Activated CD4-positive, CD25-positive, alpha-beta regulatory T cell treated with anti-CD3 and anti-CD28 coated beads, Interleukin-2, amount 50 U/mL, for 16 hours (primary cell): ENCODE measurements around the gene SEPSECS.

Experiments used
- DNase-seq: peaks from one replicate; pipeline ENCODE4 v3.0.0-alpha.2; 2020; ENCODE audit warnings: low read depth, low spot score

SEPSECS gene

DNA sequence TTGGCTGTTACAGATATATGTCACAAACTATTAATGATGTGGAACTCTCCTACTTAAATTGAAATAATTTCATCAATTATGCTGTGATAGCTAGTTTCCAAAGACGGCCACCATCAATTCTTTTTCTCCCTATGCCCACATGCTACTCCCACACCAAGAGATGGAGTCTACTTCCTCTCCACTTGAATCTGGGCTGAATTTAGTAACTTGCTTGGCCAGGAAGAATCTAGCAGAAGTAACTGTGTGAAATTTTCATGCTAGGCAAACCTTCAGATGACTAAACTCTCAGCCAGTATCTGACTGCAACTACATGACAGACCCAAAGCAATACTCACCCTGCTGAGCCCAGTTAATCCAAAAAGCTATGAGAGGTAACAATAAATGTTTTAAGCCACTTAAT, 3.2 kb downstream of the SEPSECS start:
- no peak for DNase-seq

DNA sequence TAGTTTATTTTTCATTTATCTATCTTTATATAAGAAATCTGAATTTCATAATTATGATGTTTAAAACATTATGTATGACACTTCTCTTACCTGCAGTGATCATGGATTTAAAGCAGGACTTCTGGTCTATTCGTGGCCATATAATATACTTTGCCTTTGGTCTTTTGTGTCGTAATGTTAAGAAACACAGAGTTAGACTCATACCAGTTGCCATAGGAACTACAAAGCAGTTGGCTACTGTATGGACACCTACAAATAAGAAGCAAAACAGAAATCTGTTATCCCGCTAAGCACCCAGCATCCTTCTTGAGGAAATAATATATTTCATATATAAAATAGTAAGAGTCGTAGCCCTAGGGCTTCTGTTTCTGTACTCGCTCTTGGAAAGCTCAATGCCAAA, 4.3 kb downstream of the SEPSECS start:
- DNase-seq: no peak

DNA sequence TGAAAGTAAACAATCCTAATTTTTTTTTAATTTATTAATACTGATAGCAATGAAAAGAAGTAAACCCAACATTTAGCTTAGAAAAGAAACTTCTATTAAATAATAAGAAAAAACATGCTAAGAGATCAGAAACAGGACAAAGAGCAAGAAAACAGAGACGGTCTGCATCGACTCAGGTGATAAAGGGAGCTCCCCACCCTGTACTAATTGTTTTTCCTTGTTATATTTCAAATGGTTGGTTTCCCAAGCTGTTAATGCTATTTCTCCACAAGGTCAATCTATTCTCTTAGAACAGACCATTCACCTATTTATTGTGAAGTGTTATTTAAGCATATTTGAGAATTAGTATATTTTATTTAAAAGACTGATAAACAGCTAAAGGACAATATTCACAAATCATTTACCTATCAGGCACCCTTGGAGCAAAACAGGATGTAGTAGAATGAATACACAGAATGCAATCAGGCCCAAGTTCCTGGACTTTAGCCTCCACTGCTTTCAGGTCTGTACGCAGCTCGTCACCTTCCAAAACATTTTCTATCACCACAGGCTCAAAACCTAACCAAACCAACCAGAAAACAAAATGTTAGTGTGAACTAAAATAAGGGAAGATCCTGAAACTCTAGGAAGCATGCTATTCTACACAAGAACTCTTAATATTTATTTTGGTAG, 5.5 kb downstream of the SEPSECS start:
- DNase-seq: no peak

DNA sequence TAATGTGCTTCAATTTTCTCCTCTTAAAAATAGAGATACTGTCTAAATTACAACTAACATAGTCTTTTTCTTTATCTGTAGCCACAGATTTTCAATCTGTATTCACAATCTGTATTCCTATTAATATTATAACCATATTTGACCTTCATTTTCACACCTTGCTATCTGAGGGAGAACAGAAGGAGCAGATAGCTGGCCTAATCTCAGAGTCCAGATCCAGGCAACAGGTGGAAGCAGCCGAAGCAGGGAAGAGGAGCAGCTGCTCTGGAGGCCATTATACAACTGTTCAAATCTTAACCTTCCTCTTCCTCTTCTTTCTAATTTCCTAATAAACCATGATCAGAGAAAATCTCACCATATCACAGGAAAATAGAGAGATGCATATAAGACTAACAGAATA, 14.2 kb downstream of the SEPSECS start:
- DNase-seq: no peak

DNA sequence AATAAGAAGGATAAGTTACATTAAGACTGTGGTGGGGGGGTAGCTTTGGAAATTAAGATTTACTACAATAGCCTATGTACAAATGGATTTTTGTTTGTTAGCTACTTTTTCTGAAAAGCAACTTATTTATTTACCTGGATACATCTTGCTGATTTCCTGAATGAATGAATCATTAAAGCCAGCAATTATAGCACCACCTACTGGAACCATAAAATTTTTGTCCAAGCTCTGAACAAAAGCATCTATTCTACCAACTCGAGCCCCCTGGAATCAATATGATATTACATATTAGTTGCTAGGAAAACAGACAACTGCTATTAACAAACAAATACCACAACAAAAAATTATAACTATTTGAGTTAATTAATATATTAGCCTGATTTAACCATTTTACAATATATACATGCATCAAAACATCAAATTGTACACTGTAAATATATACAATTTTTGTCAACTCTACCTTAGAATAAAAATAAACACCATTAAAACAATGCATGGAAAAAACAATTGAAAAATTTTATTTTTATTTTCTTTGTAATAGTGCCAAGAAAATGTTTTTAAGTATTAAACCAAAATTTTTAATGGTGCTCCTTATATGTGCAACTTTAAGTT, 15.3 kb downstream of the SEPSECS start:
- no peak for DNase-seq

DNA sequence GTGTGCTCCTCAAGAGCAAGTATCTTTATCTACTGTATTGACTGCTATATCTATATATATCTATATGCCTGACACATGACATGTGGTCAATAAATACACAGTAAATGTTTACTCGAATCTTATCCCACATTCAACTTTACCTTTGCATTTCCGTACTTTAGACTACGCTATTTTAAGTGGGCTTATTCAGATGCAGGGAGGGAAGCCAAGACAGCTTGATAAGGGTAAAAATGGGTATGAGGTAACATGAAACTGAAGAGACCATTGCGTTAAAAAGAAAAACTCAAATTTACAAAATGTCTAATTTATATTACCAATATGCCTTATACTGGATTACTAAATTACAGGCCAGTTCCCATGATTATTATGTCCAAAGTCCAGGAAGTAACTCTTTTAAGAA, 17.8 kb downstream of the SEPSECS start:
- DNase-seq: no peak

DNA sequence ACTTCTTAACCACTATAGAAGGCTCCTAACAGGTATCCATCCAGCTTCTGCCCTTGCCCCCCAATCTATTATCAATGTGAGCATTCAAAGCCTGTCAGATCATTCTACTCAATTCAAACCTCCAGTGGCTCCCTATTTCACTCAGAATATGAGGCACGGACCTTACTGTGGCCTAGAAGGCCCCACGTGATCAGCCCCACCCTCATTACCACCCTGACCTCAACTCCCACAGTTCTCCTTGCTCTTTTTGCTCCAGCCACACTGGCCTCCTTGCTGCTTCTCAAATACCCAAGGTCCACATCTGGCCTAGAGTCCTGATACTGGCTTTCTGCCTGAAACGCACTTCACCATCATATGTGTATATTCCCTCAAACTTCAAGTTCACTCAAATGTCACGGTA, 18.7 kb downstream of the SEPSECS start:
- DNase-seq: no peak

DNA sequence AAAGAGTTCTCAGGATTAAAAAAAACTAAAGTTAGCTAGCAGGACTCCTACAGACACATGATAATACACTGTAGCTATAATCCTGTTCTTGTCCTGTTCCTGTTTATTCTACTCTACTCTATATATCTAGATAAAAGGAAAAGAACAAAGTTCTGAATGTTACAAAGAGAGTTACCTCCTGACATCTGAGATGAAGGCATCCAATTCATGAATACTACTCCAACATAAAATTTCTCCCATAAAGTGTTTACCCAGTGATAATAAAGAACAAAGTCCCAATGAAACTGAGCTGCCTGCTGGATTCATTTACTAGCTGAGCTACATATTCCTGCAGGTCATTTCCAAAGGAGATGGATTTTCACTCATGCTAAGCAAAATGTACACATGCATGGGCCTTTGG, 27.1 kb downstream of the SEPSECS start:
- no peak for DNase-seq

DNA sequence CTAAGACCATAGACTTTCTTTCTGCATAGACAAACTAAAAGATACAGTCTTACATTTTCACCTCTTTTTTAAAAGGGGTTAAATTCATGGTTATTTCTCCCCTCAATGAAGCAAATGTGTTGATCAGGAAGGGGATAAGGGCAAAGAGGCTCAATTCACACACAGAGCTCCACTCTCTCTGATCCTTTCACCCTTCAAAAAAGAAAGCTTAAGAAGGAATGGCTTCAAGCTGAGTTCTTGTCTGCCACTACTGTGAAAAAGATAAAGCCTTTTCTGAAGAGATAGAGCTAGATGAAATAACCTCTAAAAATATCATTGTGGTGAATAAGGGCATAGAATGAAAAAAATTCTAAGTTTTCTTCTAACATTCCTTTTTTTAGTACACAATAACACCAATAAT, 28.3 kb downstream of the SEPSECS start:
- no peak for DNase-seq

DNA sequence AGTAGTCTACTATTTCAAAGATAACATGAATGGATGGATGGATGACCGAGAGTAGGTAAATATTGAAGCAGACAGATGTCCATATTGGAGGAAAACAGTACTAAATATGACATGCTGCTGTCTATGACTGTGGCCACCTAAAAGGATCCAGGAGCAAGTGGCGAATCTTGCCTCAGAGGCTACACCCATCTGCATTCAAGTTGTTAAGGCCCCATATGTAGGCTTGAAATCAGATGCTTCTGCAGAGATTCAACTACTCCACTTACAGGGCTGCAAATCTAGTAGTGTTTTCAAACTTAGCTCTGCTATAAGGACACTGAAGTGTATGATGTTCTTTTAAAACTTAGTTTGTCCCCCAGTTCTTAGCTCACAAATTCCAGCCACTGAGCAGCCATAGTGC, 28.9 kb downstream of the SEPSECS start:
- no peak for DNase-seq

DNA sequence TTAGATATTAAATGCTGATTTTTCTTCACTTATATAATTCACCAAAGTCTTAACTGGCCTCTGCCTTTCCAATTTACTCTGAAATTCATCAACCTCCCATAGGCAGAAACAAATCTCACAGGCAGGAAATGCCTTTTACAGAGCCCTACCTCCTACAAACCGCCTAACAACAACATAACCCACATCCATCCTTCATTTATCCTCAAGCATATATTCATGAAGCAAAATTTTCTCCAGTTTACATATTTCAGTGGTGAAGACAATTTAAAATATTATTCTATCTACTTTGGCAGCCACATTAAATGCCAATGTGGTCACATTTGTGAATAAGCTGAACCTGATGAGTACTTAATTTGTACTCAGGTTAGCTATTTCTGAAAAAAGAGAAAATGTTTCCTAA, 30.3 kb downstream of the SEPSECS start:
- DNase-seq: no peak

DNA sequence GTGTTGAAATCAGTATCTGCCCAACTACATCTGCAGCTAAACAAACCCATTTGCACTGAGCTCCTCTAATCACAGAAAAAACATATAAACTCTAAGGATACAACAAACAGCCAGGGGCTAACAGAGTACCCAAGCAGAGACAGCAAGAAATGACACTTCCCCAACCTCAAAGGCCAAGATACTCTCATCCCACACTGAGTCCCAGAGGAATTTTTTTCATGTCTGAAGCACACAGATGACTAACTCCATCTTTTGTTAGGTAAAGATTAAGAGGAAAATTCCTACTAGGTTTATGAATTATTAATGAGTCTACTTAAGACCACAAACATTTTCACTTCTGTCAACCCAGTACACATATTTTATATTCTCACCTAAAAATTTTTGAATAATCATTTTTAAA, 31.6 kb downstream of the SEPSECS start:
- no peak for DNase-seq

DNA sequence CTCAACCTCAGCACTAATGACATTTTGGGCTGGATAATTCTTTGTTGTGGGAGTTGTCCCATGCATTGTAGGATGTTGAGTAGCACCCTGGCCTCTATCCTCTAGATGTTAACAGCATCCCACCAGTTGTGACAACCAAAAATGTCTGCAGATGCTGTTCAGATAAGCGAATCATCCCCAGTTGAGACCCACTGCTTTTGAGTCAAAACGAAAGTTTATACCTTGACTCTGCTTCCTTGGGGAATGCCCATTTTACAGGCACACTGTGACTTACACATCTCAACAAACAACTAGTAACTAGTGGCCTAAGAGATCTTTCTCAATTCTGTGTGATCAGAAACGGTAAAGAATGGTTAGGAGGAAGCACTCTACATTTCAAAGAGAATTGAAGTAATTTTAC, 37.0 kb downstream of the SEPSECS start:
- no peak for DNase-seq

DNA sequence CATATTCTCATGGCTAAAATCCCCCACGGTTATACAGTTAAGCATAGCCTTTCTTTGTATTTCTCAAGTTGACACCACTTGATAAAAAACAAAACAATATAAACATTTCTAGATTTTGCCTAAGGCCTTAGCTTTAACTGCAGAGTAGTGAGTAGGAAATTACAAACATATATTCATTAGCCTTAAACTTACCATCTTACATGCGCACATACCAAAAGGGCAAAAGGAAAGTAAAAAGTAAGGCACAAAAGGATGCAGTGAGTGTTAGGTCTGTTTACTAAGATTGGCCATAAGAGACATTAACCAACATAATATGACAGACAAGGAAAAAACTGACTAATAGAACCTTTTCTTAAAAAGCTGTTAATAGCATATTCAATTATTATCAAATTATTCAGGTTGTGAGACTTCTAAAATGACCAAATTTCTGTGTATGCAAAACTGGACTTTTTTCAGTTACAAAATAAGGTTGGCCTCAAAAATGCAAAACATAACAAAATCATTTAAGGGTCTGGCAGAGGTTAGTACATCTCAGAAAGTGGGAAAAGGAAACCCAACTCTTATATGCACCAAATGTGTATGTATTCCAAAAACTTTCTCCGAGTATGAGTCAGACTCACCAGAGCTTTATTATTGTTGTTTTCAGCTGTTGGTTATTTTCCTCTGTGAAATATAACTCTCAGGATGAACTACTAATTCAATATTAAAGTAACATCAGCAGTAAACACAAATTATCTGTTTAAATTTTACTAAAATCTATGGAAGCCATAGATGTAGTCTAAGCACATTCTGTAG, 39.9 kb downstream of the SEPSECS start:
- DNase-seq: no peak

DNA sequence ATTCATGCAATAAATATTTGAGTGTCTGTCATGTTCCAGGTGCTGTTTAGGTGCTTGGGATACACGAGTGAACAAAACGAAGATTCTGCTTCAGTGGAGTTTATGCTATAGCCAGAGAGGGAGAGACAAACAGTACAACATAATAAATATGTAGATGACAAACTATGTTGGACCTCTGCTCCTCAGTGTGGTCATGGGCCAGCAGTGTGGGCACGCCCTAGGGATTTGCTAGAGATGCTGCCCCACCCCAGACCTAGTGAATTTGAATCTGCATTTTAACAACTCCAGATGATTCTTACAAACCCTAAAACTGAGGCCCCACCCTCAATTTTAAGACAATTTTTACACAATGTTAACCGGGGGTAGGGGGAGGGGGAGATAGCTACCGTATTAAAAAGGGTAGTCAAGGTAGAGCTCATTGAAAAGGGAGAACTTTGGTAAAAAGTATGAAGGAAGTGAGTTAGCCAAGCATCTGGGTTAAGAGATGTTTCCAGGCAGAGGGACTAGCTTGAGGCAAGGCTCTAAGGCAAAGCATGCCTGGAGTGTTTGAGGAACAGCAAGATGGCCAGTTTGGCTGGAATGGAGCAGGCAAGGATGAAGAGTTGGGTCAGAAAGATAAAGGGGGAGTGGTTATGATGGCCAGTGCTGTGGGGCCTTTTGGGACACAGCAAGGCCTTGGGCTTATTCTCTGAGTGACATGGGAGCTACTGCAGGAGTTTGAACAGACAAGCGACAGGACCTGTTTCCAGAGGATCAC, 42.4 kb downstream of the SEPSECS start:
- no peak for DNase-seq

DNA sequence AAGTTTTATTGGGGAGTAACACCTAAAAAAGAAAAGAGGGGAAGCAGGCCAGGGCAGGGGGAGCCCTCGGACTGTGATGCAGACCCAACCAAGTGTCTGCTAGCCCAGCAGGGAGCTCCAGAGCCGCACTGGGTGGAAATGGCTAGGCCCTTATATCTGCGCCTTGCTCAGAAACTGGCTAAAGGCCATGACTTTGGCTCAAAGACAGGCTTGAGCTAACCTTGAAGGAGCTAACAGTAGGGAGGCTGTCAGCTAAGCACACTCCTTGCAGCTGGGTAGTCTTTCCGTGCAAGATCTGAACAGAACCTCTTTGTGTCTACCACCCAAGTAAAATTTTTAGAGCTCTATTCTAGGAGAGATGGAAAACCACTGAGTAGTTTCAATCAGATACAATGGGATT, 43.0 kb downstream of the SEPSECS start:
- no peak for DNase-seq

DNA sequence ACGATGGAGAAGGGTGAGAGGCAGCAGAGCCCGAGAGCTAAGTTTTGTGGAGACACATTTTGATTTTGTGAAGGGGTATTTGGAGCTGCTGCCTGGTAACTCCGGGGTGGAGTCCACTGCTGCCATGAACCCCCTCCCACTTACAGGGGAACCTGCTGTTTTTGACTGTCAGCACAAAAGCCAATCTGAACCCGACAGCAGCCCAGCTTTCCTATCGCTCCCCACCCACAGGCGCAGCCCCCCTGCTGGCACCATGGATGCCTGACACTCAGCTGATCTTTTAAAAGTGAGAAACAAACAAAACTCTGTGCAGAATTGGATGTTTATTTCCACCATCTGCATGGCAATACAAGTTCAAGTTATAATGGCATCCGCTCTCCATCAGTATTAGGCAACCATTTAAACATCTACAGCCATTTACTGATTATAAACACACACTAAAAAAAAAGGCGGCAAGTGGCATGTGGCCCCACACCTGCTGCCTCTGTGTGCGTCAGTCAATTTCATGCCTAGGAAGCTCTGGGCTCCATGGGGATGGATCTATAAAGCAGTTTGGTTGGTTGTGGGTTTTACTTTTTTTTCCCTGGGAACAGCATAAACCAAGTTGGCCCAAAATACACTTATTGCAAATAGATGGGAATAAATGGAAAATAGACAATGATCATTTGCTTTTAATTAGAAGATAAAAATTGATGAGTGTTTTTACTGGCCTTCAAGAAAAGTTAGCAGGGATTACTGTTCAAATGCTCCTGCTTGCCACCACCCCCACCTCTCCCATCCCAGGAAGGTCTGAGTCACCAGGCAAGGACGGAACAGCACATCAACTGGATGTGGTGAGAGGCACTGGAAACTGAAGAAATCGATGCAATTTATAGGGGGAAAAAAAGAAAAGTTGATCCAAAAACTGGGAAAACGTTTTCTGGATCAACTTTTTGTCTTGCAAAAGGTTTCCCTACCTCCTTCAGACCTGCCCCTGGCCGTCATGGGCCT, 46.0 kb downstream of the SEPSECS start:
- no peak for DNase-seq

DNA sequence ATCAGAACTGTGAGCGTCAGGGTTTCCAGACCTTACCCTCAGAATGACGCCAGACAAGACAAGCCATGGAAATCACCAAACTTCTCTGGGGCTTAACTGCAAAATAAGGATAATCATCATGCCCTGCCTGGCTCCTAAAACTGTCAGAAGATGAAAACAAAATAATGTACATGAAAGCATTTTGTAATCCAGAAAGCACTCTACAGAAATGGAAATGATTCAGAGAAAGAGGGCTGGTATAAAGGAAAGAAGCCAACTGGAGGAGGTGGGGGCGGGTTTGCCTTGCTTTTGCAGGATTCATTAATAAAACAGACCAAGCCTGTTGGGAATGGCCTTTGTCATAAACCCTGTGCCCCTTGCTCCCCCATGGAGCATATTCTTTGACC, 47.3 kb downstream of the SEPSECS start:
- no peak for DNase-seq

DNA sequence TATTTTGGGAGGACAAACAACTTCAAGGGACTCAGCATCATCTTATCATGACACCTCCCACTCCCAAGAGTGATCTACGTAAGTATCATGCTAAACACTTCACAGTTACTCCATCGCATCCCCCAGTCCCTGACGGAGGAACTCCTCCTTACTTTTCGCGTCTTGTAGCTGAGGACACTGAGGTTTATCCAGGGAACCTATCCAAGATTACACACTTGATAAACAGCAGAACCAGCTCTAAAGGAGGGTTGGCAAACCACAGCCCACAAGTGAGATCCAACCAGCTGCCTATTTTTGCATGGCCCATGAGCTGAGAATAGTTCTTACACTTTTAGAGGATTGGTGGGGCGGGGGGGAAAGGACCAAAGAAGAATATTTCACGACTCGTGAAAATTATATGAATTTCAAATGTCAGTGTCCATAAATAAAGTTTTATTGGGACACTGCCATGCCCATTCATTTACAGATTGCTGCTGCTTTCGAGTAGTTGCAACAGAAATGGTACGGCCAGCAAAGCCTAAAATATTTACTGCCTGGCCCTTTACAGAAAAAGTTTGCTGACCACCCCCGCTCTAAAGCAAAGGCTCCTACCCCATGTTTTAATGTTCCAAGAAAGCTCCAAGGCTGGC, 47.8 kb downstream of the SEPSECS start:
- DNase-seq: no peak

DNA sequence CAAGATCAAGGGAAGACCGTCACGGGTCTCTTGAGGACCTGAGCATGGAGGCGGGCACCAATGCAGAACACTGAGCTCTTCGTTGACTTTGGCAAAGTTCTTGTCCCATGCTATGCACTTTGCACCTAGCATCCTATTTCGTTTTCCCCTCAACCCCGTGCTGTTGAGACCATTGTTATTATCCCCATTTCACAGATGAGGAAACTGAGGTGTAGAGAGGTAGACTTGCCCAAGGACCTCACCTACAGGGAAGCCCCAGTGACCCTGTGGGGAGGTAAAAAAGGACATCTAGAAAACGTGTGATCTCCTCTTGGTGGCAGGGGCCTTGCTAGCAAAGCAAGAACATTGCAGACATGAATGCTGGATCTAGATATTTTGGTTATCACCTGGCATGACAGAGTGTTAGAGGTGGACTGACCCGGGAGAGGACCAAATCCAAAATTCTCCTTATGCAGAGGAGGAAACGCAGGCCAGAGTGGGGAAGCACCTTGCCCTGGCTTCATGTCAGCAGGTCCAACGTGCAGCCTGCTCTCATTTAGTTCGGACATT, 48.5 kb downstream of the SEPSECS start:
- no peak for DNase-seq
